Stimulated activated CD4-positive, alpha-beta T cell treated with anti-CD3 and anti-CD28 coated beads, TNF-alpha, amount 100 ng/mL, for 24 hours (primary cell): Measurements from ENCODE around the gene NDUFS6.
A peak's percentile ranks its signal among the peaks of the same experiment; 100 is the strongest.

Source experiments
- DNase-seq, 3 experiments: peaks; one replicate each; pipeline ENCODE4 v3.0.0-alpha.2; 2020; ENCODE audit warnings: low read depth in 3 of 3

Gene NDUFS6

GRCh38 chr5:1801222-1801966, at the start of gene NDUFS6:
NDUFS6 (plus strand) TSS chr5:1801407; CDS start chr5:1801418, 11 bp downstream.
- peak; percentile 64 to 76 (median 68) for DNase-seq

- DNase-seq = no peak
Observed at GRCh38 chr5:1751864-1752822, 49.1 kb upstream of the NDUFS6 start.

GRCh38 chr5:1752881-1753280, 48.3 kb upstream of the NDUFS6 start:
- no peak for DNase-seq

GRCh38 chr5:1753490-1753889, 47.7 kb upstream of the NDUFS6 start:
- DNase-seq = no peak

DNA sequence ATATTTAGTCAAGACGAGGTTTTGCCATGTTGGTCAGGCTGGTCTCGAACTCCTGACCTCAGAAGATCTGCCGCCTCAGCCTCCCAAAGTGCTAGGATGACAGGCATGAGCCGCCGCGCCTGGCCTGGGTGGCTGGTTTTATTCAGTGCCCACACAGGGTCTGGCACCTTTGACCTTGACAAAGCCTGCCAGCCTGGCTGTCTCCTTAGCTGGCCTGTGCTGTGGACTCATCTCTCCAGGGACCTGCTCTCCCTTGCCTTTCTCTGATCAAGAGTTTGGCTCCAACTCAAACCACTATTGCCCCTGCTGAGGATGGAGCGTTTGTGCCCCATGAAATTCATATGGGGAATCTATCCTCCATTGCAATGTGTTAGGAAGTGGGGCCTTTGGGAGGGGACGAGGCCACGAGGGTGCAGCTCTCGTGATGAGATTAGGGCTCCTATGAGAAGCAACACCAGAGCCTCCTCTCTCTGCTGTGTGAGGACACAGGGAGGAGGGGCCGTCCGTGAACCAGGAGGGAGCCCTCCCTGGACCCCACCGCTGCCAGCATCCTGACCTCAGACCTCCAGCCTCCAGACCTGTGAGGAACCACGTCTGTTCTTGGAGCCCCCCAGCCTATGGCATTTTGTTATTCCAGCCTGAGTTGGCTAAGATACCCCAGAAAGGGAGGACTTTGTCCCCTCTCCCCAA, 46.5 kb upstream of the NDUFS6 start:
- DNase-seq = no peak

GRCh38 chr5:1755321-1755949, 45.8 kb upstream of the NDUFS6 start:
- no peak for DNase-seq

DNA sequence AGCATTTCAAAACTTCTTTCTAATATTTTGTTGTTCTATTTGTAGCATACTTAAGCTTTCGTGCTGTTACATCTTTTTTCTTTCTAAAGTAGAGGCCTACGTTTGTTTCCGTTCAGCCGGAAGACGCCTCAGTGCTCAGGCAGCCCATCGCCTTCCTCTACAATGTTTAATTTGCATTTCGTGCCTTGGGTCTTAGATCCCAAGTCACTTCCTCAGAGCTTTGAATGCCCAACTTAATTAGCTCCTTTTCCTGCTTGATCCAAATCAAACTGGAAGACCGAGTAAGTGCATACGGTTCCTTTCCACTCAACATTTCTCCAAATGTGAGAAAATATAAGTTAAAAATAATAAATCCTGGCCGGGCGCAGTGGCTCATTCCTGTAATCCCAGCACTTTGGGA, 44.7 kb upstream of the NDUFS6 start:
- no peak for DNase-seq

GRCh38 chr5:1757511-1757910, 43.7 kb upstream of the NDUFS6 start:
- DNase-seq = no peak

GRCh38 chr5:1758574-1758973, 42.6 kb upstream of the NDUFS6 start:
- no peak for DNase-seq

GRCh38 chr5:1759378-1759970, 41.7 kb upstream of the NDUFS6 start:
- DNase-seq = no peak

DNA sequence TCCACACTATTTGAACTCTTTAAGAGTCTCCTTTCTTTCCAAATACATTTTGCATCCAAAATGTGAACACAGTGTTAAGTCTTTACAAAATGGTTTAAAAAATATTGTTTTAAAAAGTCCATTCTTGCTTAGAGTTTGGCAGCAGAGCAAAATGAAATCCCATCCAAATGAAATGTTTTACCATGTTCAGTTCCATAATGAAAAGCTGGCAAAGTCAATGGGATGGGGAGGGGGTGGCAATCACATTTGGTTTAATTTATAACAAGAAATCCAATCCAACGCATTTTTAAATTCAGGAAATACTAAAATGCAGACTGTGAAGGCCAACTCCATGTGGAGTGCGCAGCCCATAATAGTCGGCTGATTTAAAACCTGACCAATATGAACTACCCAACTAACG, 41.0 kb upstream of the NDUFS6 start:
- DNase-seq = no peak

- DNase-seq = no peak
Observed at GRCh38 chr5:1760656-1761452, 40.4 kb upstream of the NDUFS6 start.

GRCh38 chr5:1761453-1761755, 39.8 kb upstream of the NDUFS6 start:
- DNase-seq = no peak

- DNase-seq = no peak
Observed at GRCh38 chr5:1762121-1762882, 38.9 kb upstream of the NDUFS6 start.

DNA sequence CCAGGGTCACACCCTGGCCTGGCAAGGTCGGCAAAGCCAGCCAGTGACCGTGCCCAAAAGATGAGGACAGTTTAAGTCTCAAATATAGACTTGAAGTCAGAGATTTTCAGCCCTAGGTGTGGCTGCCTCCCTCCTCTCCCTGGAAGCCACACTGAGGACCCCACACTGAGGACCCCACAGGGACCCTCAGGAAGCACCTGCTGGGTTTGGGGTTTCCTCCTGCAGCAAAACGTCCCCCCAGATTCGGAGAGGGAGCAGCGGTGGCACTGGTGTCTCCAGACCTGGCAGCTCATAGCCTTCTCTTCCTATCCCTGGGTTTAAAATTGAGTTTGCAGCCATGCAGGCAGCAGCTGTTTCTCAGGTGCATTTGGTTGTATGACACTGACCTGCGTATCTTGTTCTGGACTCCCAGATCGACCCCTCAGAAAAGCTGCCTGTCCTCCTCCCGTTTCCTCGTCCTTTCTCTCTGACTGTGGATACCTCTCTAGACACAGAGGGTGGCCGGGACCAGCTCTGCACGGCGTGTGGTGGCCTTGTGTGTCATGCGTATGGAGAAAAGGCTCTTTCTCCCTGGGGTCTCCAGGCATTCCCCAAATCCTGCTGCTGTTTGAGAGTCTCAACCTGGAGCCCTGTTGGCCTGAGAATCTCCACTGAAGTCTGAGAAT, 38.2 kb upstream of the NDUFS6 start:
- DNase-seq = no peak

- peak in 2 of 3 experiments; percentile 3 to 6 for DNase-seq
Observed at GRCh38 chr5:1763548-1763911, 37.7 kb upstream of the NDUFS6 start.

DNA sequence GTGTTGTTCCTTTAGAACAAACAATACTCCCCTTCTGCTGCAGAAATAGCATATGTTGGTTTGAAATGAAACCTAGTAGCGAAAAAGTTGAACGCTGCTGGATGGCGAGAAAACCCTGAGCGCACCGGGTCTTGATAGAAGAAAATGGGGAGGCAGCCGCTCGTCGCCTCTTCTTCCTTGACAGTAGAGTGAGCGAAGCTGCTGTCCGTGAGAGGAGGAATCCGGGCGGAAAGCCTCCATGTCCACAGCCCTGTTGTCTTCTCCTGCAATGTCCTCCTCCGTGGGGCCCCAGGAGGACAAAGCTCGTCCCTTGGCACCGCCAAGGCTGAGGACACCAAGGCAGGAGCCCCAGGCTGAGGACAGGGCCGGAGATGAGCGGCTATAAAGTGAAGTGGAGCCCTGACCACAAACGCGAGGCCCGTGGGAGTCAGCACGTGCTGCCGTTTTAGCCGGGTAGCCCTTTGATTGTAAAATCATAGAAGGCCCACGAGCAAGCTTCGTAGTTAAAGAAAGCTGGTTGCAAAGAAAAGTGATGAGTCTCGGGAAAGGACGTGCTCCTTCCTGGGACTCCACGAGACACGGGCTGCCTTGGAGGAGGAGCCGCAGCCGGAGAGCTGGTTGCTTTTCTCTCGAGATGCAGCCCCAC, 37.1 kb upstream of the NDUFS6 start:
- DNase-seq = no peak

DNA sequence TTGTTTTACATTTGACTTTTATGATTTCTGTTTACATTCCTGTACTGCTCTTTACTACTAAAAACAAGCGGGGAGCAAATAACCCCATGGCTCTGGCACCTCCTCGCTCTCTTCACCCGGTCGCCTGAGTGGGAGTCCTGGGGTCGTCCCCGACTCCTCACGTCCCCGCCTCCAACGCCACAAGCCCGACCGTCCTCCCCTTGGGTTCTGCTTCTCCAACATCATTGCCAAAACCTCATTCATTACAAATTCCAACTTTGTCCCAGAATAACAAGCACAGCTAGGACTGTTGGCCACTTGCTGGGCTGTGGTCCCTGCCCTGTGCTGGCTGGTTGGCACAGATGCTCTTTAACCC, 36.6 kb upstream of the NDUFS6 start:
- DNase-seq = no peak
